Erythroblast (primary cell): ENCODE data around the gene CCSER2.
A peak's percentile ranks its signal among the peaks of the same experiment; 100 is the strongest.
"Not testable (repeated sequence)": the region's sequence is repeated elsewhere in the genome, so short reads cannot be mapped to it uniquely, and the experiment has no call there.

ENCODE experiments used
- DNase-seq, 2 experiments: peaks; one replicate each; lab custom pipeline; 2025; lab: John Stamatoyannopoulos, UW
- GATA1 ChIP-seq: IDR thresholded peaks from 2 replicates; pipeline ENCODE4 v1.6.1; 2011; ENCODE audit warnings: low read depth, mild to moderate bottlenecking, control low read depth, low read length, moderate library complexity
- POLR2A ChIP-seq: IDR thresholded peaks from 2 replicates; pipeline ENCODE4 v1.6.1; 2011; ENCODE audit warnings: mild to moderate bottlenecking, low read length

Gene CCSER2

GRCh38 chr10:84331091-84331490 lies 2.7 kb downstream of the CCSER2 start:
- no peak for DNase-seq
- TF ChIP-seq POLR2A (no peak), GATA1 (no peak)

GRCh38 chr10:84333864-84334451 lies 5.6 kb downstream of the CCSER2 start:
- TF ChIP-seq GATA1 (no peak), POLR2A (no peak)
- peak in 1 of 2 experiments; percentile 3 for DNase-seq

- no peak for TF ChIP-seq GATA1
- TF ChIP-seq POLR2A, result no peak
- DNase-seq, result no peak
Measured at GRCh38 chr10:84334811-84335210, 6.4 kb downstream of the CCSER2 start.

GRCh38 chr10:84335516-84335915 lies 7.1 kb downstream of the CCSER2 start:
- TF ChIP-seq GATA1 (no peak), POLR2A (no peak)
- DNase-seq, result no peak

GRCh38 chr10:84336406-84337090 lies 8.2 kb downstream of the CCSER2 start:
- DNase-seq, result no peak
- no peak for TF ChIP-seq POLR2A
- no peak for TF ChIP-seq GATA1

GRCh38 chr10:84337199-84337598 lies 8.8 kb downstream of the CCSER2 start:
- DNase-seq, result no peak
- no peak for TF ChIP-seq POLR2A
- no peak for TF ChIP-seq GATA1

- TF ChIP-seq POLR2A, result no peak
- no peak for TF ChIP-seq GATA1
- no peak for DNase-seq
Measured at GRCh38 chr10:84339025-84339424, 10.6 kb downstream of the CCSER2 start.

- no peak for DNase-seq
- TF ChIP-seq GATA1, result no peak
- no peak for TF ChIP-seq POLR2A
Measured at GRCh38 chr10:84340187-84340586, 11.8 kb downstream of the CCSER2 start.

GRCh38 chr10:84340632-84341537 lies 12.5 kb downstream of the CCSER2 start:
- no peak for DNase-seq
- TF ChIP-seq GATA1 (no peak), POLR2A (no peak)

GRCh38 chr10:84341538-84341856 lies 13.1 kb downstream of the CCSER2 start:
- peak in 1 of 2 experiments; percentile 8 for DNase-seq
- TF ChIP-seq POLR2A (no peak), GATA1 (no peak)

- no peak for DNase-seq
Measured at GRCh38 chr10:84341983-84342382, 13.6 kb downstream of the CCSER2 start.

GRCh38 chr10:84342584-84342983 lies 14.2 kb downstream of the CCSER2 start:
- DNase-seq, result no peak
- TF ChIP-seq GATA1, result no peak
- no peak for TF ChIP-seq POLR2A

More at GRCh38 chr10:84341983-84342382, 13.6 kb downstream of the CCSER2 start:
- no peak for TF ChIP-seq GATA1
- no peak for TF ChIP-seq POLR2A

- TF ChIP-seq POLR2A (no peak), GATA1 (no peak)
- no peak for DNase-seq
Measured at GRCh38 chr10:84343831-84344230, 15.4 kb downstream of the CCSER2 start.

GRCh38 chr10:84344526-84344925 lies 16.1 kb downstream of the CCSER2 start:
- DNase-seq, result no peak
- TF ChIP-seq GATA1 (no peak), POLR2A (no peak)

- DNase-seq, result not testable (repeated sequence)
Measured at GRCh38 chr10:84347575-84348002, 19.2 kb downstream of the CCSER2 start.
